ENCODE measurements around the gene BZW1. TPM values are rescaled to one million over a fixed set of nuclear protein-coding genes. Genes with fewer than 3 reads are reported as not detected.

Gene BZW1
- total RNA-seq, 4 donors from 2014 or later: 122 to 236 (median 133) TPM

DNA sequence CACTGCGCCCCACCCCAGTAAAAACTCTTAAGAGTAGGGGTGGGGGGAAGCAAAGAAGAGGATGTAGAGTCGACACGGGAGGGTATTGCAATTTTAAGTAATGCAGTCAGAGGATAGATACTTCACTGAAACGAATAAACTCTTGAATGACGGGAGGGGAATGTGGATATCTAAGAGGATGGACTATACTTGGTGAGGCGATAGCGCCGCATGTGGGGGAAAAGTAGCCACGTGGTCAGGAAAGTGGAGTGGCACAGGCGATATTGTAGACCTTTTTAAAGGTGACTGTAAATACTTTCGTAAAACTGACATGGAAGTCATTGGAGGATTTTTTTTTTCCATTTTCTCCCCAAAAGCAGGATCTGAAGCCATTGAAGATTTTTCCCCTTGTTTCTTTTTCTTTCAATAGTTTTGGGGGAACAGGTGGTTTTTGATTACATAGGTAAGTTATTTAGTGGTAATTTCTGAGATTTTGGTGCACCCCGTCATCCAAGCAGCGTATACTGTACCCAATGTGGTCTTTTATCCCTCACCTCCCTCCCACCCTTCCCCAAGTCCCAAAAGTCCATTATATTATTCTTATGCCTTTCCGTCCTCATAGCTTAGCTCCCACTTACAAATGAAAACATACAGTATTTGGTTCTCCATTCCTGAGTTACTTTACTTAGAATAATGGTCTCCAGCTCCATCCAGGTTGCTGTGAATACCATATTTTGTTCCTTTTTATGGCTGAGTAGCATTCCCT, 39.0 kb downstream of the BZW1 start:
- no peaks in the 10 kb centered on the region for H3K4me1 ChIP-seq
- H3K36me3 ChIP-seq: peaks cover 0 to 52% (median 0%) of the 10 kb centered on the region in 3 donors

DNA sequence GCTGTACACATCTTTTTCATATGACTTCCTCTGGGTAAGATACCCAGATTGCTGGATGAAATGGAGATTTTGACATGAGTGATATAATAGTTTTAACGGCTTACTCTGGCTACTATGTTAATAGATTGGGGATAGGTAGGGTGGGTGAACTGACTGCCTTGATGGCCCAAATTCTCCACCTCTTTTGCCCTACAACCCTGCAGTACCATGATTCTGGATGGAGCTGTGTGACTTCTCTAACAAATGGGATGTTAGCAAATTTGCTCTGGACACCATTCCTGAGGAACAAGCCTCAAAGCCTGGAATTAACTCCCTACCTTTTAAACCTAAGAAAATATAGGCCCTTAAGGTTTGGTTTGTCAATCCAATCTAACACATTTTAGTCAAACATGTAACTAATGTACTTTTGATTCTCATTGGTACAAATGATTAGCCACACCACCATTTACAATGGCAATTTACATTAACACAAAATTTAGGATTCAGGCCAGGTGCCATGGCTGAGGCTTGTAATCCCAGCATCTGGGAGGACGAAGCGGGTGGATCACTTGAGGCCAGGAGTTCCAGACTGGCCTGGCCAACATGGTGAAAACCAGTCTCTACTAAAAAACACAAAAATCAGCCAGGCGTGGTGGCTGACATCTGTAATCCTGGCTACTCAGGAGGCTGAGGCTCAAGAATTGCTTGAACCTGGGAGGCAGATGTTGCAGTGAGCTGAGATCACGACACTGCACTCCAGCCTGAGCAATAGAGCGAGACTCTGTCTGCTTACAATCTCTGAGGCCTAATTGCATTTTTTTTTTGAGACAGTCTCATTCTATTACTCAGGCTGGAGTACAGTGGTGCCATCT, 39.9 kb downstream of the BZW1 start:
- Histone ChIP-seq H3K4me3 (no peak overlapping the region), H3K27ac (no peak overlapping the region), H3K36me3 (peaks cover 0 to 61% (median 0%) of the 10 kb centered on the region in 3 donors), H3K9me3 (no peaks in the 10 kb centered on the region), H3K27me3 (no peaks in the 10 kb centered on the region), H3K4me1 (no peaks in the 10 kb centered on the region)
- TF ChIP-seq POLR2A (IDR thresholded peaks at IDR 0.05): no peak
- TF ChIP-seq, protein P1, sequence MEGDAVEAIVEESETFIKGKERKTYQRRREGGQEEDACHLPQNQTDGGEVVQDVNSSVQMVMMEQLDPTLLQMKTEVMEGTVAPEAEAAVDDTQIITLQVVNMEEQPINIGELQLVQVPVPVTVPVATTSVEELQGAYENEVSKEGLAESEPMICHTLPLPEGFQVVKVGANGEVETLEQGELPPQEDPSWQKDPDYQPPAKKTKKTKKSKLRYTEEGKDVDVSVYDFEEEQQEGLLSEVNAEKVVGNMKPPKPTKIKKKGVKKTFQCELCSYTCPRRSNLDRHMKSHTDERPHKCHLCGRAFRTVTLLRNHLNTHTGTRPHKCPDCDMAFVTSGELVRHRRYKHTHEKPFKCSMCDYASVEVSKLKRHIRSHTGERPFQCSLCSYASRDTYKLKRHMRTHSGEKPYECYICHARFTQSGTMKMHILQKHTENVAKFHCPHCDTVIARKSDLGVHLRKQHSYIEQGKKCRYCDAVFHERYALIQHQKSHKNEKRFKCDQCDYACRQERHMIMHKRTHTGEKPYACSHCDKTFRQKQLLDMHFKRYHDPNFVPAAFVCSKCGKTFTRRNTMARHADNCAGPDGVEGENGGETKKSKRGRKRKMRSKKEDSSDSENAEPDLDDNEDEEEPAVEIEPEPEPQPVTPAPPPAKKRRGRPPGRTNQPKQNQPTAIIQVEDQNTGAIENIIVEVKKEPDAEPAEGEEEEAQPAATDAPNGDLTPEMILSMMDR (IDR thresholded peaks at IDR 0.05): no peak
- no peak for DNase-seq

More for the DNA sequence above, 39.0 kb downstream of the BZW1 start:
- no peak overlapping the region for H3K4me3 ChIP-seq
- H3K27ac ChIP-seq: no peak overlapping the region
- DNase-seq: no peak
- H3K27me3 ChIP-seq: no peaks in the 10 kb centered on the region
- TF ChIP-seq POLR2A (IDR thresholded peaks at IDR 0.05): no peak
- TF ChIP-seq, protein P1 (IDR thresholded peaks at IDR 0.05): no peak
- no peaks in the 10 kb centered on the region for H3K9me3 ChIP-seq

DNA sequence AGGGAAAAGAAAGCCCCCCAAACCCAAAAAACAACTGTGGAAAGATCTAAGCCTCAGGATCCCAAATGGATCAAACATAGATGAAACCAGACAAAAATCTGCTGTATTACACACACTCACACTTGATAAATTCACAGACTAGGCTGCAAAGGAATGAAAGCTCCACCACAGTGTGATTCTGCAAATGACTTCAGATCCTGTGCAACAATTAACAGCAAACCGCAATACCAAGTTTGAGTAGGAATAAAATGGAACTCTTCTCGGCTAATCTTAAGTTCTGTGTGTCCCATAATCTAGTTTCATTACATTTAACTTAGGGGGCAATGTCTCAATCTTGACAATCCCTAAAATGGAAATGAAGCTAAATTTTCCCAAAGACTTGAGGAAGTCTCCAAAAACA, 40.9 kb downstream of the BZW1 start:
- TF ChIP-seq, protein P1 (IDR thresholded peaks at IDR 0.05): no peak
- no peak for TF ChIP-seq POLR2A (IDR thresholded peaks at IDR 0.05)
- no peak overlapping the region for H3K4me3 ChIP-seq
- H3K9me3 ChIP-seq: no peaks in the 10 kb centered on the region
- H3K36me3 ChIP-seq: peaks cover 0 to 71% (median 3%) of the 10 kb centered on the region in 3 donors
- no peaks in the 10 kb centered on the region for H3K4me1 ChIP-seq
- no peaks in the 10 kb centered on the region for H3K27me3 ChIP-seq
- DNase-seq: no peak
- no peak overlapping the region for H3K27ac ChIP-seq

DNA sequence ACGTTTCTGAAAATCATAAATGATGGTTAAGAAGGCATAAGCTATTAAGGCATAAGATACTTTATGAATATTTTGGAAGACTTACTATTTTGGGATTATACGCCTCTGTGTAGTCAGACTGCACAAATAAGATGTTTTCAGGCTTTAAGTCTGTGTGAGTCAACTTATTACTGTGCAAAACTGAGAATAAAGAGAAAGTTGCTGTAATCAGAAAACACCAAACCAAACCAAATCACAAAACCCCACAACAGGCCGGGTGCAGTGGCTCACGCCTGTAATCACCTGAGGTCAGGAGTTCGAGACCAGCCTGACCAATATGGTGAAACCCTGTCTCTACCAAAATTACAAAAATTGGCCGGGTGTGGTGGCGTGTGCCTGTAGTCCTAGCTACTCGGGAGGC, 45.1 kb downstream of the BZW1 start:
- no peak for DNase-seq
- H3K27ac ChIP-seq: no peak overlapping the region
- no peaks in the 10 kb centered on the region for H3K27me3 ChIP-seq
- H3K9me3 ChIP-seq: no peaks in the 10 kb centered on the region
- H3K4me1 ChIP-seq: peaks cover 0 to 32% (median 8%) of the 10 kb centered on the region in 4 donors
- no peak overlapping the region for H3K4me3 ChIP-seq
- TF ChIP-seq POLR2A (IDR thresholded peaks at IDR 0.05): no peak
- TF ChIP-seq, protein P1 (IDR thresholded peaks at IDR 0.05): no peak
- peaks cover 3 to 96% (median 5%) of the 10 kb centered on the region in 3 donors for H3K36me3 ChIP-seq

DNA sequence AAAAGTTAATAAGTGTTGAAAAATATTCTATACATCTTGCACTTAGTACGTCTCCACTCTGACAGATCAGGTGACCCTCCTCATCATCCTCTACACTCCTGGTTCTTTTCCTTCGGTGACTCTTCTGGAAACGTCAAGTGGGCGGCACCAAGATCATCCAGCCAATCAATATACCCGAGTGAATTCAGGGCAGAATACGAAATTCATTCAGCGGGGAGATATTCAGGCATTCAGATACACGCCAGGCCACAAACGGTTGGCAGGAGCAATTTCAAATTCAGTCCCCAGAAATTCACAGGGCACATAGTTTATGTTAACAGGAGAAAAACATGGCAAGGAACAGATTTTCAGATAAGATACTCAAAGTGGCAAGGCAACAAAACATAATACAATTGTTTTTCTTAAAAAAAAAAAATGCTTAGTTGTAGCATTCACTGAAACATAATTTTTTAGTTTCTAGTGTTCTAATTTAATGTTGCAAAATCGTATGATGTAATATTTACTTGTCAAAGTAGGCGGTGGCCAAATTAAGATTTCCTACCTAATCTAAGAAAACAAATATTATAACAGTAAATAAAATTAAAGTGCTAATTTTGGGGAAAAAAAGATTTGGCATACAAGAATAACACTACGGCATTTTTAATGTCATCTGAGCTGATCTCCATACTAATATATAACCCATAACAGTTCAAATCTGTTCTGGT, 48.5 kb downstream of the BZW1 start:
- Histone ChIP-seq H3K27me3 (no peaks in the 10 kb centered on the region), H3K4me1 (peaks cover 0 to 36% (median 11%) of the 10 kb centered on the region in 4 donors), H3K4me3 (peak overlapping the region in 3 of 4 donors; percentile 80 to 95 (median 82)), H3K9me3 (no peaks in the 10 kb centered on the region), H3K27ac (no peak overlapping the region), H3K36me3 (peaks cover 3 to 62% (median 5%) of the 10 kb centered on the region in 3 donors)
- DNase-seq: no peak
- no peak for TF ChIP-seq POLR2A (IDR thresholded peaks at IDR 0.05)
- TF ChIP-seq, protein P1 (IDR thresholded peaks at IDR 0.05): no peak
